Measurements from ENCODE around the gene PCDHGB6. TPM values are rescaled to one million over a fixed set of nuclear protein-coding genes. Genes with fewer than 3 reads are reported as not detected.

PCDHGB6 gene
- total RNA-seq, 1 experiment from 2014 or later: 0.22 TPM

- BruUV-seq (replicated peaks): no TSS peak
- TF ChIP-seq REST (IDR thresholded peaks at IDR 0.05; ENCODE audit: low read depth) (no peak), POLR2A (IDR thresholded peaks at IDR 0.05; ENCODE audit: borderline replicate concordance, extremely low read depth, insufficient read depth, insufficient read length) (no peak), ATF3 (IDR thresholded peaks at IDR 0.05) (no peak), EZH2phosphoT487 (IDR thresholded peaks at IDR 0.05; ENCODE audit: borderline replicate concordance) (no peak), EGR1 (IDR thresholded peaks at IDR 0.05; ENCODE audit: low read depth) (no peak), ZNF274 (IDR thresholded peaks at IDR 0.05; ENCODE audit: low read depth, low read length) (no peak), CBX3 (IDR thresholded peaks at IDR 0.05; ENCODE audit: low read depth) (no peak), ZBTB33 (IDR thresholded peaks at IDR 0.05; ENCODE audit: extremely low read depth, insufficient replicate concordance, low read length) (no peak), SP1 (IDR thresholded peaks at IDR 0.05; ENCODE audit: low read depth) (no peak), RAD21 (IDR thresholded peaks at IDR 0.05; ENCODE audit: low read depth) (peak; percentile 57), MAX (IDR thresholded peaks at IDR 0.05) (peak; percentile 81), ZFX (IDR thresholded peaks at IDR 0.05) (no peak), CTCF (IDR thresholded peaks at IDR 0.05 in 2 of 3, conservative IDR thresholded peaks at IDR 0.05 in 1 of 3; ENCODE audit: borderline replicate concordance in 1 of 3, insufficient read depth in 1 of 3, low read depth in 2 of 3, low read length in 2 of 3) (peak; percentile 33 to 53 (median 52); a peak in 4 of 6 replicates), JUND (IDR thresholded peaks at IDR 0.05) (no peak), POLR2AphosphoS5 (IDR thresholded peaks at IDR 0.05; ENCODE audit: low read depth, low read length) (no peak), ELF1 (IDR thresholded peaks at IDR 0.05; ENCODE audit: borderline replicate concordance, low read depth) (no peak), YY1 (IDR thresholded peaks at IDR 0.05; ENCODE audit: extremely low read depth, insufficient replicate concordance, low read depth, low read length) (no peak), SIN3A (IDR thresholded peaks at IDR 0.05; ENCODE audit: low read depth) (no peak), SRF (IDR thresholded peaks at IDR 0.05; ENCODE audit: low read depth) (no peak)
- Histone ChIP-seq H3K9me3 (ENCODE audit: control insufficient read depth in 1 of 2, insufficient read depth in 1 of 2, low read depth in 1 of 2, low read length in 2 of 2) (no peaks in the 10 kb centered on the region), H3K9me2 (ENCODE audit: insufficient read depth) (no peaks in the 10 kb centered on the region), H3K4me2 (ENCODE audit: low read length) (no peak within 1 kb of the TSS), H3K79me2 (ENCODE audit: insufficient read depth, low read length) (no peaks in the 10 kb centered on the region), H3K27ac (ENCODE audit: low read depth, low read length) (no peak within 1 kb of the TSS), H3K27me3 (ENCODE audit: insufficient read depth, low read length) (no peaks in the 10 kb centered on the region), H2AFZ (ENCODE audit: low read depth, low read length, poor library complexity, severe bottlenecking) (no peak within 1 kb of the TSS), H3K9ac (ENCODE audit: low read length) (no peak within 1 kb of the TSS), H3K4me1 (ENCODE audit: control insufficient read depth in 1 of 2, insufficient read depth in 2 of 2, low read length in 2 of 2) (no peaks in the 10 kb centered on the region), H3K36me3 (ENCODE audit: control insufficient read depth in 1 of 2, insufficient read depth in 2 of 2, low read length in 2 of 2) (no peaks in the 10 kb centered on the region), H3K4me3 (replicated peaks in 1 of 2; ENCODE audit: low read depth in 1 of 2, low read length in 2 of 2) (no peak within 1 kb of the TSS), H4K20me1 (ENCODE audit: insufficient read depth) (no peaks in the 10 kb centered on the region)
- ChIA-PET POLR2A (no interaction called here), RAD21 (ENCODE audit: low non-redundant PET in 1 of 2, low total read pairs in 2 of 2, uncharacterized antibody in 2 of 2, unreplicated experiment in 2 of 2) (no interaction called here), CTCF (interaction anchor here (1.0 to 1.3 kb wide), 2 partner anchors 165 to 172 kb away, joined by 3 read pairs; no protein-coding TSS in a partner anchor)
- intact Hi-C loops (cut with micrococcal nuclease): no loop called here
- peak; percentile 21 for DNase-seq (ENCODE audit: low read depth, low spot score)
- ATAC-seq: peak; percentile 70
Measured at GRCh38 chr5:141392429-141393198, 15.2 kb upstream of the PCDHGB6 start, which contains the start of gene PCDHGA8. TSS of gene PCDHGA8 (plus strand) at chr5:141392633. CDS start at chr5:141392814, 181 bp downstream.

Measured in HCT116 (cell line).